ENCODE measurements around the gene PLCL1.

The PLCL1 gene

DNA sequence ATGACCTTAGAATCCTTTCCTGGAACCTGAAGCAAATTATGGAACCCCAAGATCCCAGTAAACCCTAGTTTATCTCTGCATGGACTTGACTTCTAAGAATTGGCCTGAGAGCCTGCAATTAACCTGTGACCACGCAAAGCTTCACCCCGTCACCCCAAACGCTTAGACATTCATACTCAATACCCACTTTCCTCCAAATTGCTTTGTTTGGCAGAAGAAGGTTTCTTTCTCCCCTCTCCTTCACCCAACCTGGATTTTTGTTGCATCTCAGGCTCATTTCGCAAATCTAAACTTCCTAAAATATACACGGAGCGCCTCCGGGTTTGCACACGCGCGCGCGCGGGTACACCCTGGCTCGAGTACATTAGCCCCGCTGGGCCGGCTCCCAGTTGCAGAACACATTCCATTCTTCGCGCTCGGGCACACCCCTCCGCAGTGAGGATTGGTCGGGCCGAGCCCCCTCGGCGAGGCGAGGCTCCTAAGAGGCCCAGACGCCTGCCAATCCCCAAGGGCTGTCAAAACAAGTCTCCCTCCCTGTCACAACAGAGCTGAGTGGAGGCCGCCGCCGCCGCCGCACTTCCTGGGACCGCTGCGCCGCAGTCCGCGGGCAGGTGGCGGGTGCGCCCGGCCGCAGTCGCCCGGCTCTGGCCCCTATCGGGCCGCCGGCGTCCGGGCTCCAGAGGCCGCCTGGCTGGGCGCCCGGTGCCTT is at the start of gene PLCL1:
Gene PLCL1, plus strand, starts transcription at position 545 of the 709 bp plus-strand sequence.
- peak; percentile 93 for DNase-seq

DNA sequence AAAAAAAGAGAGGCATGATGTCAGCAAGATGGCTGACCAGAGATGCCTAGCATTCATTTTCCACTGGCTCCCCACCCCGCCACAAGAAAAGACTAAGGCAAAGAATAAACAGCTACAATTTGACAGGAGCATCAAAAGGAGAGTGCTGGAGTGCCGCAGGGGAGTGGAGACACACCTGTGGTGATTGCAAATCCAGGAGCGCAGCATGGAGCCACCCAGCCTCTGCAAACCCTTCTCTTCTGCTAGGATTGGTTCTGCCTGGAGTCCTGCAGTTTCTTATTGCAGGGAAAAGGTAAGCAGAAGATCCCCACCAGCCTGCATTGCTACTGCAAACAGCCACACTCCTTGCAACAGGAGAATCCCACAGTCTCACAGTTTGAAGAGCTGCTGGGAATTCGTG is 45.4 kb upstream of the PLCL1 start:
- no peak for DNase-seq

- DNase-seq = no peak
Observed at GRCh38 chr2:197759625-197760292, 44.6 kb upstream of the PLCL1 start.

- DNase-seq = no peak
Observed at GRCh38 chr2:197760293-197760657, 44.1 kb upstream of the PLCL1 start.

- DNase-seq = peak; percentile 41
Observed at GRCh38 chr2:197777823-197778407, 26.5 kb upstream of the PLCL1 start.

DNA sequence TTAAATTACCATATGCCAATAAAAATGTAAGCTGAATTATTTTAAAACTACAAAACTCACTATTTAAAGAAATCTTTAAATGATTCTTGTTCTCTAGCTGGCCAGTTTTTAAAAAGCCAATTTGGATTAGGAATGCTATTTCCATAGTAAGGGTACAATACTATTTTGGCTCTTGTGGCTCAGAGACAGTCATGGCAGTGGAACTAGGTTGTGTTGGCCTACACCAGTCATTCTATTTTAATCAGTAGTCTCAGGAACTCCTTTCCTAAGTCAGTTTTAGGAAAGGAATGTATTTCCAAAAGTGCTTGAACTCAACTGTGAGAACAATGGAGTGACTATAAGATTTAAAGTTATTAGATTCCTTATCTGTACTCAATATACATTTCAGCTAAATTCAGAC is 25.1 kb upstream of the PLCL1 start:
- DNase-seq = no peak

DNA sequence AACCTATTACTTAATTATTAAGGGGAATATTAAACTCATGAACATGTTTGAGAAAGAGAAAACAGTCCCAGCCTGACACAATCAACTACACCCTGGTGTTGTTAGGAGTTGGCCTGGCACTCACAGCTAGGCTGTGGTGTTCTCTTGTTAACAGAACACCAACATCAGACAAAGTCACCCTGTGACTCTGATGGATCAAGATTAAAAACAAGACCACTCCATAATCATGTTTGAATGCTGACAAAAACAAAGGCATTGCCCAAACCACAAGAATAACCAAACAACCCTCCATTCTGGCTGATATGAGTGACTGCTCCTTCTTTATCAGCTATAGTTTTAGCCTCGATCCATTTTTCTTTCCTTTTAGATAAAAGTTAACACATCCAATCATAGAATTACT is 22.3 kb upstream of the PLCL1 start:
- no peak for DNase-seq

DNA sequence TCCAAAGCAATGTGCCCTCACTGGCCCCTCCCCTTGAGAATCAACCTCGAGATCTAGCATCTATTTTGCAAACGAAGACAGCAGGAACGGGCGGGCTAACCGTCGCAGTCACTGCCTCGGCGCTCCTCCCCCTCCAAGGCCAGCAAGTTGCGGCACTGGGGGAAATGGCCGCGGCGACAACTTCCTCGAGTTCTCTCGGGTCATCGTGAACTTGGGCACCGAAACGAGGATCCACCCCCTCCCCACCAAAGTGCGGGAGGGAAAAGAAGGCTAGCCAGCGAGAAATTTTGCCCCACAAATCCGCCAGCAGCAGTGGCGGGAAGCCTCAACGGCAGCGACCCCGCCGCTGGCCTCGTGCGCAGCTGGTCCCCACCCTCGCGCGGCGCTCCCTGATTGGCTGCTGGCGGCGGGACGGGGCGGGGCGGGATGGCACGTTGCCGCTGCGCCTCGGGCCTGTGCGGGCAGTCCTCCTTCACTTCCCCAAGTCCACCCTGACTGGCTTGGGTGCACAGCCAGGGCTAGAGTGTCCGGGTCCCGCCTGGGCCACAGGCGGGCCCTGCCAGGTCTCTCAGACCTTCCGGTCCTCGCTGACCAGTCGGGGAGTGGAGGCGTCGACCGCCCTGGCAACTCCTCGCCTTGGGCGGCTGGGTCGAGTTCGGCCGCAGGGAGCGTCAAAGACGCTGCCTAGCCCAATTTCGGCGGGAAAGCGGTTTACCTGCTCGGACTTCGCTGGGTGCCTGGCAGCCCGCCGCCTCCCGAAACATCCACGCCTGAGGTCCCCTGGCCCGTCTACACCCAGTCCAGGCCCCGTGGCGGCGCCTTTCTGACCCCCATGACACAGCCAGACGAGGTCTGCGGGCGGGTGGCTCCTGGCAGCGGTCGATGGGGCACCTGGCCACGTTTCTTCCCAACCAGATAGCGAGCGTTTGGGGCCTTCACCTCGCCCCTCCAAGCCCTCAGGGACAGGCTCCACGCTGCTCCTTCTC is 19.1 kb upstream of the PLCL1 start, which contains the start of gene BOLL:
Gene BOLL, minus strand, starts transcription at position 364 of the 986 bp plus-strand sequence. CDS start 3,469 bp downstream, outside the sequence.
- DNase-seq = no peak

- DNase-seq = peak; percentile 43
Observed at GRCh38 chr2:197786010-197786877, 18.1 kb upstream of the PLCL1 start.

DNA sequence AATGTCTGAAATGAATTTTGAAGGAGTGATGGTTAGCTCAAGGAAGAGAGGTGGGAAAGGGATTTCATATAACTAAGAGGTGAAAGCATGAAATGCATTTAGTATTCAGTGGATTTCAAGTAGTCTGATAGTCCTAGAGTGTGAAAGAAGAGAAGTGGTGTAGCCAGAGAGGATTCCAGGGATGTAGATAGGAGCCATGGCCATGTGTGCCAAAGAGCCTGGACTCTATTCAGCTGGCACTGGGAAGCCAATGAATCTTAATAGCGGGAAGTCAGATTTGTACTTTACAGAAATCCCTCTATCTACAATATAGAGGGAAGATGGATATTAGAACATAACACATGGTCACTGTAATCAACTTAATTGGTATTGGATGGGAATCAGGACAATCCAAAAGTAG is 10.9 kb upstream of the PLCL1 start:
- DNase-seq = no peak

- DNase-seq = no peak
Observed at GRCh38 chr2:197795277-197795676, 9.1 kb upstream of the PLCL1 start.

DNA sequence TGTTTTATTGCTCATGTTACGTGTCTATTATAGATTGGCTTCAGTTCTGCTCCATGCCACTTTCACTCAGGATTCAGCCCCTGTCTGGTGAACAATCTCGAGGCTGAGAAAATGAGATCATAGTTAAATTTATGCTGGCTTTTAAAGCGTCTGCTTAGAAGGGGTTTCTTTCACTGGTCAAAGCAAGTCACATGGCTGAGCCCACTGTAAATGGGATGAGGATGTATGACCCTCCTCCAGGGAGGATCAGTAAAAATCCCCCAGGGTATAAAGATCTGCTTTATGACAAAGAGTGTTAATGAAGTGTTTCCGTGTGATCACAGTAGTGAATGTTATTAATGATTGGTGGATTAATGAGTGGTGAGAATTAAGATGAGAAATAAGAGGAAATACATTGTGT is 6.2 kb upstream of the PLCL1 start:
- no peak for DNase-seq

DNA sequence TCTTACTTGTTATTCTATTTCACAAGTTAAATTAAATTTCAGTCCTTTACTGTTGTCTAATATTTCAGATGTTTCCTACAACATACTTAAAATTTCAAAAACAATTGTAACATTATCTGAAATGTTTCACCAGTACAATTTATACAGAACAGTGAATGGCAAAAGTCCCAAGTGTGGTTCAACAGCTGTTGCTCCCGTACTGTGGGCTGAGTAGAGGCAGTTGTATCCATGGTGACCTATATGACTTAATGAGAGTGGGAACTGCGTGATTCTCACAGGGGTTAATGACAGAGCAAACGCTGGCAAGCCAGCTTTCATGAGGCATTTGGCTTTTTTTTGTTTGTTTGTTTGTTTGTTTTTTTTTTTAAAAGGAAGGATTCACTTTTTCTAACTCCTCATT is 5.3 kb upstream of the PLCL1 start:
- DNase-seq = no peak

DNA sequence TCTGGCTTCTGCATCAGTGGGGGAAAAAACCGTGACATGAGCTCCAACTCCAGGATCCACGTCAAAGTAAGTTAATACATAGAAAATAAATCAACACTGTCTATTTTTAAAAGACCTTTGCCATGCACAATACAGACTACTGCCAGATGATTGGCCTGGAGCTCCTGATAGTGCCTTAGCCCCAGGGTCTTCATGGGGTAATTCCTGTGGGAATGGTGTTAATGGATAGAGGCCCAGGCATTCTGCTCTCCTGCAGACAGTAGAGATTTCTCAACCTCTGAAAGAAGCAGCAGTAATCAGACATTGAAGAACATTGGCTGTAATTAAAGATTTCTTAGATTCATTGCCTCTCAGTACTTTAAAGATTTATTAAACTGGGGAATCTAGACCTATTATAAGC is 4.3 kb upstream of the PLCL1 start:
- no peak for DNase-seq

- no peak for DNase-seq
Observed at GRCh38 chr2:197801033-197801432, 3.4 kb upstream of the PLCL1 start.

DNA sequence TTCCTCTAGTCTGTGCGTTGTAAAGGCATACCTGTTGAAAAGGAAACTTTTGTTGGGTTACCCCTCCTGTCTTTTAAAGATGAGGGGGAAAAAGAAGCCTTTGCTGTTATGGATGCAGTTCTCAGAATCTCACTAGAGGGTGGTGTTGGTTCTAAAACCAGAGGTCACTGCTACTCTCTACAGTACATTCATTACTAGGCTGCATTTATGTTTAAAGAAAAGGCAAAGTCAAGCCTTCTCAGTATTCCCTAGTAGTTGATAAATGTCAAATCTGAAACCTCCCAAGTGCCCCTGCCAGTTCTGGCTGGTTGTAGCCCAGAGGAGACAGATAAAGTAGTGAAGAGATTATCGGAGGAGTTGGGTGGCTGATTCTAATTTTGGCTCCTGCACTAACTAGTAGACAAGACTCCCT is 1.4 kb upstream of the PLCL1 start:
- peak; percentile 58 for DNase-seq

DNA sequence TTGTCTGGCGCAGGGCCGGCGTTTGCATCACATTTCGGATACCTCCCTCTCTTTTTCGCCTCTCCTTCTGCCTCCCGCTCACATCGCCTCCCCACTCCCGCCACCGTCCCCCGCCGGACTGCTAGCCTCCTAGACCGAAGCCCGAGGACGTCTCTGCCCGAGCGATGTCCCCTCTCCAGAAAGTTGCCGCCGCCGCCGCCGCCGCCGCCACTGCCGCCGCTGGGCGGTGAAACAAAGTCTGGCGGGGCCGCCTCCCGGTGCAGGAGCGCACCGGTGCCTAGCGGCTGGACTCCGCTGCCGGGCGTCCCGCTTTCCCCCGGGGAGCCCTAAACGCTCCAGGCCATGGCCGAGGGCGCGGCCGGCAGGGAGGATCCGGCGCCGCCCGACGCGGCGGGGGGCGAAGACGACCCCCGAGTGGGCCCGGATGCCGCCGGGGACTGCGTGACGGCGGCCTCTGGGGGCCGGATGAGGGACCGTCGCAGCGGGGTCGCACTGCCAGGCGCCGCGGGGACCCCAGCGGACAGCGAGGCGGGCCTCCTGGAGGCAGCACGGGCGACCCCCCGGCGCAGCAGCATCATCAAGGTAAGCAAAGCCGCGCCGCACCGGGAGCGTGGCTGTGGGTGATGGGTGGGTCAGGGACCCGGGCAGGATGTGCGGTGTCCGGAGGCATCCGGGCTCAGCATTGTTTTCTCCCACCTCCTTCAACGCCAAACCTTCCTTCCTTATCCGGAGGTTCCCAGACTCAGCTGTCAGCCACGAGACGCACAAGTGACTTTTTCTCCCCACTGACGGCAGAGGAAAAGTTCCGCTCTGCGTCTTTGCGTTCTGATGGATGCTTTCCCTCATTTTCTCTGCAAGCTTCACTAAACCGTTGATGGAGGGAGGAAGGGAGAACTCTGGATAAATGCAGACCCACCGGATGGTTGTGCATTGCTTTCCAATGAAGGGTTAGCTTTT is 643 bp downstream of the PLCL1 start:
- peak; percentile 8 for DNase-seq

DNA sequence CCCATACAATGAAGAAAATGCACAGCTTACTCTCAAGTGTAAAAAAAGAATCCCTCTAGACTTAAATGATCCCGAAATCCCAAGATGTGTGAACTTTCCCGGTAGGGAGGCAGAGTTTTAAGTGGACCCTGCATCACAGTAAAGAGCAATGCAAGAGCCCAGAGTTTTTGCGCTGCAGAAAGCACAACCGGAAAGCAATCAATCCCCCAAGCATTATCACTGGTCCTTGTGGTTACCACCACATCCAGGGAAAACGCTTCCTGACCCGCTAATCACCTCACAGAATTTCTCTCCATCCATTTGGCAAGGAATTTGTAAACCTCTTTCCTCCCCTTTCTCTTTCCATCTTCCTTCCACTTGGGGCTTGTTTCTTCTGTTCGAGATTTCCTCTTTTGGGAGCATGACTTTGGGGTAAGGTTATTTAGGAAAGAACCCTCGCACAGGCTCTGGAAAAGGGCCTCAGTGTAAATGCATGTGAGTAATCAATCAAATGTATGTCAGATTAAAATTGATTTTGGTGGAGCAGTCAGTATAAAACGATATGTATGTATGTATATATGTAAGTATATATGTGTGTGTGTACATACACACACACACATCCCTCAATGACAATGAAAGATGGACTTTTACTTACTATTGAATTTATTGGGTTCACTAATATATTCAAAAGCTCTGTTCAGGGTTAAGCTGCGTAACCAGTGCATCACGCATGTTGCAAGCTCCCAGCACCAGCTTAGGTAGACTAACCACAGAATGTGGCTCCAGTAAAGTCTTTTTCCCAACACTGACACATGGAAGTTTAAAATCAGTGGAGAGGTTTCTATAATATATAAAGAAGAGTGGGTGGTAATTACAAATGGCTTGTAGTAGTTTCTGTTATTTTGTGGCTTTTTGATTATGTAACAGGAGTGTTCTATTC is 1.6 kb downstream of the PLCL1 start:
- DNase-seq = no peak

GRCh38 chr2:197809064-197809463 is 4.7 kb downstream of the PLCL1 start:
- peak; percentile 24 for DNase-seq

- no peak for DNase-seq
Observed at GRCh38 chr2:197810016-197810415, 5.6 kb downstream of the PLCL1 start.
